ENCODE measurements around the gene IL7R. TPM values are rescaled to one million over a fixed set of nuclear protein-coding genes. Genes with fewer than 3 reads are reported as not detected.

Gene IL7R
- polyA plus RNA-seq, 2 of the 4 experiments (the other 2 are of a cell fraction), result 0.13 to 0.18 TPM

GRCh38 chr5:35870605-35871004, 13.9 kb downstream of the IL7R start:
- ATAC-seq (no peak), DNase-seq (ENCODE audit: low read depth in 1 of 2, low spot score in 1 of 2) (no peak), FAIRE-seq (no peak)
- Histone ChIP-seq H3K4me3 (no peak overlapping the region), H3K4me1 (no peaks in the 10 kb centered on the region), H3K27ac (no peak overlapping the region), H3K4me2 (no peak overlapping the region), H3K9me3 (no peaks in the 10 kb centered on the region)
- ChIA-PET POLR2A (no interaction called here), CTCF (interaction anchor here (1.2 kb wide), 1 partner anchor 12 kb away, joined by 3 read pairs; no protein-coding TSS in a partner anchor)
- WGBS (ENCODE audit: missing lambda C conversion rate), result 47% methylated on average over 4 of the region's 4 CpGs
- no peak for TF ChIP-seq HES2 (IDR thresholded peaks at IDR 0.05)
- no peak for TF ChIP-seq GATA3 (IDR thresholded peaks at IDR 0.05; ENCODE audit: borderline replicate concordance)
- TF ChIP-seq ZFP36 (IDR thresholded peaks at IDR 0.05; ENCODE audit: borderline replicate concordance, partially characterized antibody), result no peak
- no peak for TF ChIP-seq RARB (CRISPR knock-in tag; IDR thresholded peaks at IDR 0.05)

- no peak for TF ChIP-seq BHLHE40 (IDR thresholded peaks at IDR 0.05; ENCODE audit: low read depth, low read length)
- TF ChIP-seq NPAS2 (CRISPR knock-in tag; IDR thresholded peaks at IDR 0.05; ENCODE audit: borderline replicate concordance), result no peak
- TF ChIP-seq RCOR1 (IDR thresholded peaks at IDR 0.05; ENCODE audit: low read depth, low read length), result no peak
- no peak for TF ChIP-seq ELK1 (IDR thresholded peaks at IDR 0.05; ENCODE audit: low read depth, low read length)
- no peak for TF ChIP-seq HEYL (CRISPR knock-in tag; IDR thresholded peaks at IDR 0.05)
- TF ChIP-seq MAZ (IDR thresholded peaks at IDR 0.05; ENCODE audit: borderline replicate concordance, low read depth, low read length), result no peak
- TF ChIP-seq KDM5A (IDR thresholded peaks at IDR 0.05), result no peak
- no peak for TF ChIP-seq KDM1A (IDR thresholded peaks at IDR 0.05; ENCODE audit: low read depth)
- no peak for TF ChIP-seq HDAC2 (IDR thresholded peaks at IDR 0.05)
- TF ChIP-seq HOXA7 (CRISPR knock-in tag; IDR thresholded peaks at IDR 0.05), result no peak
- TF ChIP-seq PHF8 (IDR thresholded peaks at IDR 0.05; ENCODE audit: borderline replicate concordance, low read depth), result no peak
- TF ChIP-seq CEBPB (IDR thresholded peaks at IDR 0.05), result no peak
- TF ChIP-seq MAX (IDR thresholded peaks at IDR 0.05), result no peak
- no peak for TF ChIP-seq HOXB5 (CRISPR knock-in tag; IDR thresholded peaks at IDR 0.05)
- no peak for TF ChIP-seq NFE2L2 (conservative IDR thresholded peaks at IDR 0.05; ENCODE audit: low read length)
- TF ChIP-seq HES2 (IDR thresholded peaks at IDR 0.05), result no peak
- TF ChIP-seq JUNB (IDR thresholded peaks at IDR 0.05), result no peak
- ChIA-PET POLR2A (no interaction called here), CTCF (no interaction called here)
- no peaks in the 10 kb centered on the region for H3K4me1 ChIP-seq
- no peak for DNase-seq (ENCODE audit: low read depth in 1 of 2, low spot score in 1 of 2)
- 87% methylated on average over 2 of the region's 2 CpGs for WGBS (ENCODE audit: missing lambda C conversion rate)
- no peak overlapping the region for H3K27ac ChIP-seq
- FAIRE-seq, result no peak
- H3K4me3 ChIP-seq, result no peak overlapping the region
- ATAC-seq, result no peak
- no peak overlapping the region for H3K4me2 ChIP-seq
- H3K9me3 ChIP-seq, result no peaks in the 10 kb centered on the region
Measured at GRCh38 chr5:35876454-35876853, 19.8 kb downstream of the IL7R start.

GRCh38 chr5:35876922-35877321, 20.2 kb downstream of the IL7R start:
- no peak for TF ChIP-seq CEBPB (IDR thresholded peaks at IDR 0.05)
- no peak for TF ChIP-seq ZSCAN20 (CRISPR knock-in tag; IDR thresholded peaks at IDR 0.05)
- no peak for TF ChIP-seq GATA3 (IDR thresholded peaks at IDR 0.05; ENCODE audit: borderline replicate concordance)
- TF ChIP-seq RCOR1 (IDR thresholded peaks at IDR 0.05; ENCODE audit: low read depth, low read length), result no peak
- TF ChIP-seq CHD4 (IDR thresholded peaks at IDR 0.05; ENCODE audit: borderline replicate concordance), result no peak
- TF ChIP-seq FOSL2 (IDR thresholded peaks at IDR 0.05), result no peak
- TF ChIP-seq FOSL2 (CRISPR knock-in tag; IDR thresholded peaks at IDR 0.05), result no peak
- TF ChIP-seq ESRRA (IDR thresholded peaks at IDR 0.05; ENCODE audit: borderline replicate concordance, low read length), result no peak
- TF ChIP-seq FOXS1 (CRISPR knock-in tag; IDR thresholded peaks at IDR 0.05), result no peak
- no peak for TF ChIP-seq CBX8 (IDR thresholded peaks at IDR 0.05)
- TF ChIP-seq RNF2 (IDR thresholded peaks at IDR 0.05; ENCODE audit: borderline replicate concordance, low read depth), result no peak
- TF ChIP-seq POLR2AphosphoS2 (conservative IDR thresholded peaks at IDR 0.05; ENCODE audit: low read length), result no peak
- TF ChIP-seq MAX (IDR thresholded peaks at IDR 0.05), result no peak
- no peak for TF ChIP-seq KDM1A (IDR thresholded peaks at IDR 0.05; ENCODE audit: low read depth)
- no peak for TF ChIP-seq ZC3H11A (IDR thresholded peaks at IDR 0.05)
- no peak for TF ChIP-seq CHD2 (IDR thresholded peaks at IDR 0.05; ENCODE audit: low read length, partially characterized antibody)
- no peak for TF ChIP-seq POLR2A (IDR thresholded peaks at IDR 0.05; ENCODE audit: low read length)
- no peak for TF ChIP-seq NFE2L2 (conservative IDR thresholded peaks at IDR 0.05; ENCODE audit: low read length)
- TF ChIP-seq SMC3 (IDR thresholded peaks at IDR 0.05), result no peak
- Histone ChIP-seq H3K4me3 (no peak overlapping the region), H3K27ac (no peak overlapping the region), H3K4me1 (no peaks in the 10 kb centered on the region), H3K9me3 (no peaks in the 10 kb centered on the region), H3K4me2 (no peak overlapping the region)
- FAIRE-seq, result no peak
- ATAC-seq, result no peak
- ChIA-PET POLR2A (no interaction called here), CTCF (no interaction called here)
- DNase-seq (ENCODE audit: low read depth in 1 of 2, low spot score in 1 of 2), result no peak
- 3% methylated on average over 3 of the region's 3 CpGs for WGBS (ENCODE audit: missing lambda C conversion rate)
